IPS-11a (cell line): ENCODE results near the gene UBL3.

Experiments
- H3K4me3 ChIP-seq: one replicate; pipeline ENCODE4 v1.5.1; 2013; ENCODE audit warnings: low read depth, low read length, control low read depth

UBL3 gene

GRCh38 chr13:29858231-29858630 lies 7.8 kb upstream of the UBL3 start:
- H3K4me3 ChIP-seq, result no peak overlapping the region

GRCh38 chr13:29857085-29857484 lies 6.7 kb upstream of the UBL3 start:
- no peak overlapping the region for H3K4me3 ChIP-seq

GRCh38 chr13:29856426-29856825 lies 6.0 kb upstream of the UBL3 start:
- no peak overlapping the region for H3K4me3 ChIP-seq

- H3K4me3 ChIP-seq, result no peak overlapping the region
Measured at GRCh38 chr13:29855784-29856183, 5.4 kb upstream of the UBL3 start.

- H3K4me3 ChIP-seq, result no peak overlapping the region
Measured at GRCh38 chr13:29855009-29855408, 4.6 kb upstream of the UBL3 start.

- no peak overlapping the region for H3K4me3 ChIP-seq
Measured at GRCh38 chr13:29853131-29853530, 2.7 kb upstream of the UBL3 start.

- no peak overlapping the region for H3K4me3 ChIP-seq
Measured at GRCh38 chr13:29852472-29853054, 2.1 kb upstream of the UBL3 start.

- H3K4me3 ChIP-seq, result peak overlapping the region; percentile 84
Measured at GRCh38 chr13:29849731-29850212, 645 bp downstream of the UBL3 start.

- H3K4me3 ChIP-seq, result peak overlapping the region; percentile 84
Measured at GRCh38 chr13:29849071-29849631, 1.3 kb downstream of the UBL3 start.

GRCh38 chr13:29847501-29847983 lies 2.9 kb downstream of the UBL3 start:
- H3K4me3 ChIP-seq, result peak overlapping the region; percentile 0

- H3K4me3 ChIP-seq, result no peak overlapping the region
Measured at GRCh38 chr13:29846475-29847256, 3.8 kb downstream of the UBL3 start.

- H3K4me3 ChIP-seq, result no peak overlapping the region
Measured at GRCh38 chr13:29845440-29846056, 4.9 kb downstream of the UBL3 start.

GRCh38 chr13:29844441-29844840 lies 6.0 kb downstream of the UBL3 start:
- H3K4me3 ChIP-seq, result no peak overlapping the region

- H3K4me3 ChIP-seq, result no peak overlapping the region
Measured at GRCh38 chr13:29840585-29840984, 9.8 kb downstream of the UBL3 start.

GRCh38 chr13:29835280-29836061 lies 14.9 kb downstream of the UBL3 start:
- H3K4me3 ChIP-seq, result no peak overlapping the region

GRCh38 chr13:29832761-29833298 lies 17.6 kb downstream of the UBL3 start:
- H3K4me3 ChIP-seq, result no peak overlapping the region

- H3K4me3 ChIP-seq, result no peak overlapping the region
Measured at GRCh38 chr13:29830000-29830399, 20.4 kb downstream of the UBL3 start.

GRCh38 chr13:29819143-29819542 lies 31.3 kb downstream of the UBL3 start:
- H3K4me3 ChIP-seq, result no peak overlapping the region

- no peak overlapping the region for H3K4me3 ChIP-seq
Measured at GRCh38 chr13:29817604-29818378, 32.6 kb downstream of the UBL3 start.

- H3K4me3 ChIP-seq, result no peak overlapping the region
Measured at GRCh38 chr13:29816715-29817114, 33.7 kb downstream of the UBL3 start.
